ENCODE measurements around the gene PRPF8.
A peak's percentile ranks its signal among the peaks of the same experiment; 100 is the strongest.
"Not testable (repeated sequence)": the region's sequence is repeated elsewhere in the genome, so short reads cannot be mapped to it uniquely, and the experiment has no call there.

Gene PRPF8

DNA sequence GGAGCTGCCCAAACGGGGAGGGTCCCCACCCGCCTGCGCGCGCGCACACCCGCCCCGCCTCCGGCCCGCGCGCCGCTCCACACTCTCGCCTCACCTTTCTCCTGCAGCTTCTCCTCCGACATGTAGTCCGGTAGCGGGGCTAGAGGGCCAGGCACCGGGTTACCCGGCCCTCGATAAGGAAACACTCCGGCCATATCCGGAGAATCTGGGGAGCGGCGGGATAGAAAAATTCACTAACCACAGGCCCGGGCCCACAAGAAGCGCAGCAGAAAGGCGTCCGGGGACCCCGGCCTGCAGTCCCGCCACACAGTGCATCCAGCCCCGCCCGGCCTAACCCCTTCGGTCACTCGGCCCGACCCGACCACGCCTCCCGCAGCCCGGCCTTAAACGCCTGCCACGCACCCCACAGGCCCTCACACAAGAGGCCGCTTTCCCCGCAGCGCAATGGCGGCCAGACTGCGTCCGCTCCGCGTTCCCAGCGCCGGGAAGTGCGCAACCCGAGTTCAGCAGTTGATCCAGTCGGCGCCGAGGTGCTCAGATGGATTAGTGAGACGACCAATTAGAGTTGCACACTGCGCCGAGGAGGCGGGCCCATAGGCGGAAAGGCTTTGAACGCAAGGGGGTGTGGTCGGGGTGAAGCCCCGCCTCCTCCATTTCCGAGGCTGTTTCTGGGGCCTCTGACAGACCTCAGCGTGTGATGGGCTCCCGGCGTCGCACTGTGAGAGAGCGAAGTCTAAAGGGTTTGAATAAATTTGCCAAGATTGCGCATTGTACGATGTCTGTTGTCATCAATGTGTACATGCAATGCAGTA, at the start of gene PRPF8:
Gene PRPF8 (minus strand): TSS at position 490 of the 812 bp plus-strand sequence. CDS start 296 bp downstream, at position 194.
- DNase-seq (ENCODE audit: low read depth, low spot score): peak; percentile 99

DNA sequence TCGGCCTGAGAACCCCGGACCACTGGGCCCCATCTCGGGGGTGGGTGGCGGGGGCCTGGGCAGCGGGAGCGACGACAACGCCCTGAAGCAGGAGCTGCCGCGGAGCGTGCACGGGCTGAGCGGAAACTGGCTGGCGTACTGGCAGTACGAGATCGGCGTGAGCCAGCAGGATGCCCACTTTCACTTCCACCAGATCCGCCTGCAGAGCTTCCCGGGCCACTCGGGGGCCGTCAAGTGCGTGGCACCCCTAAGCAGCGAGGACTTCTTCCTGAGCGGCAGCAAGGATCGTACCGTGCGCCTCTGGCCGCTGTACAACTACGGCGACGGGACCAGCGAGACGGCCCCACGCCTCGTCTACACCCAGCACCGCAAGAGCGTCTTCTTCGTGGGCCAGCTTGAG, 49.1 kb upstream of the PRPF8 start:
- DNase-seq (ENCODE audit: low read depth, low spot score): no peak

DNA sequence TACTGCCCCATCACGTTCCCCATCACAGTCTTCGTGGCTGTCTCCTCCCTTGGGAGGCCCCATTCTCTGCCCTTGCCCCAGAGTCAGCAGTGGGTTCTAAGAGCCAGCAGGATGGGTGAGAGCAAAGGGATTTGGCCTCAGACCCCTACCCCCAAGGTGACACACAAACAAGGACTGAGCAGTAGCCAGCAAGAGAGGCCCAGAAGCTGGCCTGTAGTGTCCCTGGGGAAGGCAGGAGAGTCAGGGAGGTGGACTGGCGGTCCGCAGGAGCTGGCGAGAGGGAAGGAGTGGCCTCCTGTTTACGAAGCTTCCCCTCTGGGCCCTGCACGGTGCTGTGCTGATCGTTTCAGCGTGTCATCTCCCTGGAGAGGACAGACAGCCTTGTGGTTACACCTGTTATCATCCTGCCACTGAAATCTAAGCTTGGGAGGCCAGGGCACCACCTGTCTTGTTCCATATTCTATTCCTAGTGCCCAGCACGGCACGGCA, 48.2 kb upstream of the PRPF8 start:
- no peak for DNase-seq (ENCODE audit: low read depth, low spot score)

DNA sequence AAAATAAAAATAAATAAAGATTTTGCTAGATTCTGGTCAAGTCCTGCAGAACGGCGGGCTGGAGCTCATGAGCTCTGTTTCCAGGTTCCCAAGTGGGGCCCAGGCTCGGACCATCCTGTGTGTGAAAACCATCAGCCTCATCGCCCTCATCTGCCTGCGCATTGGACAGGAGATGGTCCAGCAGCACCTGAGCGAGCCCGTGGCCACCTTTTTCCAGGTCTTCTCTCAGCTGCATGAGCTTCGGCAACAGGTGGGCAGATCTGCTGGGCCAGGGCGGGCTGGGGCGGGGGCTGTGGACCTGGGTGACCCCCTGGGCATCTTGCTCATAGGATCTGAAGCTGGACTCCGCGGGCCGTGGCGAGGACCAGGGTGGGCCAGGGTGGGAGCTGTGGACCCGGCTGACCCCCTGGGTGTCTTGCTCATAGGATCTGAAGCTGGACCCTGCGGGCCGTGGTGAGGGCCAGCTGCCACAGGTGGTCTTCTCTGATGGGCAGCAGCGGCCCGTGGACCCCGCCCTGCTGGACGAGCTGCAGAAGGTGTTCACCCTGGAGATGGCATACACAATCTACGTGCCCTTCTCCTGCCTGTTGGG, 47.7 kb upstream of the PRPF8 start:
- no peak for DNase-seq (ENCODE audit: low read depth, low spot score)

DNA sequence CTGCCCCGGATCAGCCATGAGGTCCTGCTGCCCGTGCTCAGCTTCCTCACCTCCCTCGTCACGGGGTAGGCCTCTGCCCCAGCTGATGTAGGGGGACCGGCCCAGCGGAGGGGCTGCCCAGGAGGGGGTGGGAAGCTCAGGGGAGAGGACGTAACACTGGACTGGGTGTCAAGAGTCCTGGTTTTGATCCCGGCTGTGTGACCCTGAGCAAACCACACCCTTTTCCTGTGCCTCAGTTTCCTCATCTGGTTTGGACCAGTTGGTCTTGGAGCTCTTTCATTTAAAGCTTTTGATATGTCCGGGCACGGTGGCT, 46.5 kb upstream of the PRPF8 start:
- no peak for DNase-seq (ENCODE audit: low read depth, low spot score)

DNA sequence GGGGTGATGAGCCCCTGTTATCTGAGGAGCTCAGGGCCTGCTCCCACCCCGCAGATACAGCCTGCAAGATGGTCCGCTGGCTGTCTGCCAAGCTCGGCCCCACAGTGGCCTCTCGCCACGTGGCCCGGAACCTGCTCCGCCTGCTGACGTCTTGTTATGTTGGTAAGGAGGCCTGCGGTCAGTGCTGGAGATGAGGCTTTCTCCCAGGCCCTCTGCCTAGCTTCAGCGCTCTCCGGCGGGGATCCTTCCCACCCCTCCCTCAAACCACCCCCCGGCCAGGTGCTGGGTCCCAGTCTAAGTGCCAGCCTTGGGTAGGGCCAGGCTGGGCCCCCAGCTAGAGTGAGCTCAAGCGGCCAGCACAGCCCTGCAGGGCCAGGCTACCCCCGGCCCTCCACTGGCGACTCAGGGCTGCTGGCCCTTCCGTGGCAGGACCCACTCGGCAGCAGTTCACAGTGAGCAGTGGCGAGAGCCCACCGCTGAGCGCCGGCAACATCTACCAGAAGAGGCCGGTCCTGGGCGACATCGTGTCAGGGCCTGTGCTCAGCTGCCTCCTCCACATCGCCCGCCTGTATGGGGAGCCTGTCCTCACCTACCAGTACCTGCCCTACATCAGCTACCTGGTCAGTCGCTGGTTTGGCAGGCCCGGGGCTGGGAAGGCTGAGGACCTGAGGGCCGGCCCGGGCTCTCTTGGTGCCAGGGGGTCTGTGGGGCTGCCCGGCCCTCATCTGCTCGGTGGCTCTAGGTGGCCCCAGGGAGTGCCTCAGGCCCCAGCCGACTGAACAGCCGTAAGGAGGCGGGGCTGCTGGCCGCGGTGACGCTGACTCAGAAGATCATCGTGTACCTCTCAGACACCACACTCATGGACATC, 45.9 kb upstream of the PRPF8 start:
- DNase-seq (ENCODE audit: low read depth, low spot score): peak; percentile 64

DNA sequence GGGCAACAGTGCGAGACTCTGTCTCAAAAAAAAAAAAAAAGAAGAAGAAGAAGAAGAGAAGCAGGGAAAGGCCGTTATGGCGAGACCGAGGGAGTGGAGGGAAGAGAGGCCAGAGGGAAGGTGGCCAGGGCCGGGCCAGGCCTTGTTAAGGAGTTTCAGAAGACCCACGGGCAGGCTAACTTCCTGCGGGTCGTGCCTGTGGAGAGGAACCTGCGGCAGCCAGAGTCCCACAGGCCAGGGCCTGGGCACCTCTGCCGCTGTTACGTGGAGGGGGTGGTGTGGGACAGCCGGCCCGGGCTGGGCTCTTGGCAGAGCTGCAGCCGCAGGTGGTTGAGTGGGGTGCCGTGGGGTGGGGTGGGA, 45.3 kb upstream of the PRPF8 start:
- DNase-seq (ENCODE audit: low read depth, low spot score): no peak

DNA sequence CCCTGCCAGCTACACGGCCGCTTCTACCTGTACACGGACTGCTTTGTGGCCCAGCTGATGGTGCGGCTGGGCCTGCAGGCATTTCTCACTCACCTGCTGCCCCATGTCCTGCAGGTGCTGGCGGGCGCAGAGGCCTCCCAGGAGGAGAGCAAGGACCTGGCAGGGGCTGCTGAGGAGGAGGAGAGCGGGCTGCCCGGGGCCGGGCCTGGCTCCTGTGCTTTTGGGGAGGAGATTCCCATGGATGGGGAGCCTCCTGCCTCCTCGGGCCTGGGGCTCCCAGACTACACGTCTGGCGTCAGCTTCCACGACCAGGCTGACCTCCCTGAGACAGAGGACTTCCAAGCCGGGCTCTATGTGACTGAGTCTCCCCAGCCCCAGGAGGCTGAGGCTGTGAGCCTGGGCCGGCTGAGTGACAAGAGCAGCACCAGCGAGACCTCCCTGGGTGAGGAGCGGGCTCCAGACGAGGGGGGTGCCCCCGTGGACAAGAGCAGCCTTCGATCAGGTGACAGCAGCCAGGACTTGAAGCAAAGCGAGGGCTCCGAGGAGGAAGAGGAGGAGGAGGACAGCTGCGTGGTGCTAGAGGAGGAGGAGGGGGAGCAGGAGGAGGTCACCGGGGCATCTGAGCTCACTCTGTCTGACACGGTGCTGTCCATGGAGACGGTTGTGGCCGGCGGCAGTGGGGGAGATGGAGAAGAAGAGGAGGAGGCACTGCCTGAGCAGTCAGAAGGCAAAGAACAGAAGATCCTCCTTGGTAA, 43.4 kb upstream of the PRPF8 start:
- no peak for DNase-seq (ENCODE audit: low read depth, low spot score)

DNA sequence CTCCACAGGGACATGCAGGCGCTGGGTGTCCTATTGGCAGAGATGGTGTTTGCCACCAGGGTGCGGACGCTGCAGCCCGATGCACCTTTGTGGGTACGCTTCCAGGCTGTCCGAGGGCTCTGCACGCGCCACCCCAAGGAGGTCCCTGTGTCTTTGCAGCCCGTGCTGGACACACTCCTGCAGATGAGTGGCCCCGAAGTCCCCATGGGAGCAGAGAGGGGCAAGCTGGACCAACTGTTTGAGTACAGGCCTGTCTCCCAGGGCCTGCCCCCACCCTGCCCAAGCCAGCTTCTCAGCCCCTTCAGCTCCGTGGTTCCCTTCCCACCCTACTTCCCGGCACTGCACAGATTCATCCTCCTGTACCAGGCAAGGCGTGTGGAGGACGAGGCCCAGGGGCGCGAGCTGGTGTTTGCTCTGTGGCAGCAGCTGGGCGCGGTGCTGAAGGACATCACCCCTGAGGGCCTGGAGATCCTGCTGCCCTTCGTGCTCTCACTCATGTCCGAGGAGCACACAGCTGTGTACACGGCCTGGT, 42.7 kb upstream of the PRPF8 start:
- no peak for DNase-seq (ENCODE audit: low read depth, low spot score)

DNA sequence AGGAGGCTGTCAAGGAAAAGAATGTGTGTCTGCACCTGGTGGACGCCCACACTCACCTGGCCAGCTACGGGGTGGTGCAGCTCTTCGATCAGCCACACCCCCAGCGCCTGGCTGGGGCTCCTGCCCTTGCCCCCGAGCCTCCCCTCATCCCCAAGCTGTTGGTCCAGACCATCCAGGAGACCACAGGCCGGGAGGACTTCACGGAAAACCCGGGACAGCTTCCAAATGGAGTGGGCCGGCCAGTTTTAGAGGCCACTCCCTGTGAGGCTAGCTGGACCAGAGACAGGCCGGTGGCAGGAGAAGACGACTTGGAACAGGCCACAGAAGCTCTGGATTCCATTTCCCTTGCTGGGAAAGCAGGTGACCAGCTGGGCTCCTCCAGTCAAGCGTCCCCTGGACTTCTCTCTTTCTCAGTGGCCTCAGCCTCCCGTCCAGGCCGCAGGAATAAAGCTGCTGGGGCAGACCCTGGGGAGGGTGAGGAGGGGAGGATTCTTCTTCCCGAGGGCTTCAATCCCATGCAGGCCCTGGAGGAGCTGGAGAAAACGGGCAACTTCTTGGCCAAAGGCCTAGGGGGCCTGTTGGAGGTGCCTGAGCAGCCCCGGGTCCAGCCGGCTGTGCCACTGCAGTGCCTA, 42.1 kb upstream of the PRPF8 start:
- no peak for DNase-seq (ENCODE audit: low read depth, low spot score)

DNA sequence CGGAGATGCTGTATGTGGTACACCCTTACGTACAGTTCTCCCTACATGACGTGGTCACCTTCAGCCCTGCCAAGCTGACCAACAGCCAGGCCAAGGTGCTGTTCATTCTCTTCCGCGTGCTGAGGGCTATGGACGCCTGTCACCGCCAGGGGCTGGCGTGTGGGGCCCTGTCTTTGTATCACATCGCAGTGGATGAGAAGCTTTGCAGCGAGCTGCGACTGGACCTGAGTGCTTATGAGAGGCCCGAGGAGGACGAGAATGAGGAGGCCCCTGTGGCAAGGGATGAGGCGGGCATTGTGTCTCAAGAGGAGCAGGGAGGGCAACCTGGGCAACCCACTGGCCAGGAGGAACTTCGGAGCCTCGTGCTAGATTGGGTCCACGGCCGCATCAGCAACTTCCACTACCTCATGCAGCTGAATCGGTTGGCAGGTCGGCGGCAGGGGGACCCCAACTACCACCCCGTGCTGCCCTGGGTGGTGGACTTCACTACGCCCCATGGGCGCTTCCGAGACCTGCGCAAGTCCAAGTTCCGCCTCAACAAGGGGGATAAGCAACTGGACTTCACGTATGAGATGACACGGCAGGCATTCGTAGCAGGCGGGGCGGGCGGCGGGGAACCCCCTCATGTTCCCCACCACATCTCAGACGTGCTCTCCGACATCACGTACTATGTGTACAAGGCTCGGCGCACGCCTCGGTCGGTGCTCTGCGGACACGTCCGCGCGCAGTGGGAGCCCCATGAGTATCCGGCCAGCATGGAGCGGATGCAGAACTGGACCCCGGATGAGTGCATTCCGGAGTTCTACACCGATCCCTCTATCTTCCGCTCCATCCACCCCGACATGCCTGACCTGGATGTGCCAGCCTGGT, 41.2 kb upstream of the PRPF8 start:
- DNase-seq (ENCODE audit: low read depth, low spot score): no peak

DNA sequence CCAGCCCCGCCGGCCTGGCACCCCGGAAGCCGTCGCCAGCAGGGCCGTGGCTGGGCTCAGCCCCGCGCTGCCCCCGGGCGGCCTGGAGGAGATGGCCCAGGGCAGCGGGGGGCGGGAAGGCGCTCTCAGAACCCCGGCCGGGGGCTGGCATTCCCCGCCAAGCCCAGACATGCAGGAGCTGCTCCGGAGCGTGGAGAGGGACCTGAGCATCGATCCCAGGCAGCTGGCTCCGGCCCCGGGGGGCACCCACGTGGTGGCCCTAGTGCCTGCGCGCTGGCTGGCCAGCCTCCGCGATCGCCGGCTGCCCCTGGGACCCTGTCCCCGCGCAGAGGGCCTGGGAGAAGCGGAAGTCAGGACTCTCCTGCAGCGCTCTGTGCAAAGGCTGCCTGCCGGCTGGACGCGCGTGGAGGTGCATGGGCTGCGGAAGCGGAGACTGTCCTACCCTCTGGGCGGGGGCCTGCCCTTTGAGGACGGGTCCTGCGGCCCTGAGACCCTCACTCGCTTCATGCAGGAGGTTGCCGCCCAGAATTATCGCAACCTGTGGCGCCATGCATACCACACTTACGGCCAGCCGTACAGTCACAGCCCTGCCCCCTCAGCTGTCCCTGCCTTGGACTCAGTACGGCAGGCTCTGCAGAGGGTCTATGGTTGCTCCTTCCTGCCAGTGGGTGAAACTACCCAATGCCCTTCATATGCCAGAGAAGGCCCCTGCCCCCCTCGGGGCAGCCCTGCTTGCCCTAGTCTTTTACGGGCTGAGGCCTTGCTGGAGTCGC, 40.4 kb upstream of the PRPF8 start:
- DNase-seq (ENCODE audit: low read depth, low spot score): no peak

DNA sequence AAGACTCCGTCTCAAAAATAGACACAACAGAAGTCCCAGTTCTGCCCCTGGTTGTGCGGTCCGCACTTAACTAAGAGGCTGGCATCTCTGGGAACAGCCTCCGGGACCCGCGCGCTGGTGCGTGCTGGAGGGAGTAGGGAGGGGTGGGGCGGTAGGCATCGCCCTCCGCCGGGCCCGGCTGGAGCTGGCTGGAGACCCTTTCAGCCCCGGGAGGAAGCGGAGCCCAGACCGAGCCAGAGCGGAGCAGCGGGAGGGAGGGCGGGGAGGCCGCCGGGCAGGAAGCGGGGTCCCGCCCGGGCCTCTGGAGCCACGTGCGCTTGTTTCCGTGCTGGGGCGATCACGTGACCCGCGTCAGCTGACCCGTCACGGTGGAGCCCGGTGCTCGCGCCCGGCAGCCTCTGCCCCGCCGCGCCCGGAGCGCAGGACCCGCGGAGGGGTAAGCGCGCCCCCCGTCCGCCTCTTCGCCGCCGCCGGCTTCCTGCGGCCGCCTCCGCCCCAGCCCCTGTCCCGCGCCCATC, 39.7 kb upstream of the PRPF8 start, which contains the start of gene WDR81:
Gene WDR81 (plus strand): TSS at position 354 of the 518 bp plus-strand sequence. CDS start 256 bp downstream, outside the sequence.
- DNase-seq (ENCODE audit: low read depth, low spot score): peak; percentile 92

DNA sequence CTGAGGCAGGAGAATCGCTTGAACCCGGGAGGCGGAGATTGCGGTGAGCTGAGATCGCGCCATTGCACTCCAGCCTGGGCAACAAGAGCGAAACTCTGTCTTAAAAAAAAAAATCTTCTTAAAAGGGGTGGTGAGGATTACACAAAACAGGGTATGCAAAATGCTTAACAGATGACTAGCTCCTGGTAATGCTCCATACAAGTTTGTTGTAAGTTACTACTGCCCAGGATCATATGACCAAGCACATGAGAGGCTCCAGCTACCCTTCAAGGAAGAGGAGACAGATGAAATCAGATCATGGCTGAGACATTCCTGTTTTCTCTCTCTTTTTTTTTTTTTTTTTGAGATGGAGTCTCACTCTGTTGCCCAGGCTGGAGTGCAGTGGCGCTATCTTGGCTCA, 37.4 kb upstream of the PRPF8 start:
- not testable (repeated sequence) for DNase-seq (ENCODE audit: low read depth, low spot score)

DNA sequence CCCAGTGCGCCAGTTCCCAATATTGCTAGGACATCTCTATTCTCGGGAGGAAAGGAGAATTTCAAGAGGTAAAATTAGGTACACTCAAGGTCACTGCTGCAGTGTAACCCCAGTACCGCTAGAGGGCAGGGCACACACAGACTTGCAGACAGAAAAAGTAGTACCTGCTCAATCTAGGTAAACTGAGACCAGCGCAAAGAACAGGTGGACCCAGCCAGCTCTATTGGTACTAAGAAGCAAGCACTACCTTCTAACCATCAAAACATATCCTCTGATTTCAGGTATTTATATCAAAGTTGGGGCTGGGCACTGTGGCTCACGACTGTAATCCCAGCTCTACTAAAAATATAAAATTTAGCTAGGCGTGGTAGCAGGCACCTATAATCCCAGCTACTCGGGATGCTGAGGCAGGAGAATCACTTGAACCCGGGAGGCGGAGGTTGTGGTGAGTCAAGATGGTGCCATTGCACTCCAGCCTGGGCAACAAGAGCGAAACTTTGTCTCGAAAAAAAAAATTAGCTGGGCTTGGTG, 36.3 kb upstream of the PRPF8 start:
- peak; percentile 65 for DNase-seq (ENCODE audit: low read depth, low spot score)

DNA sequence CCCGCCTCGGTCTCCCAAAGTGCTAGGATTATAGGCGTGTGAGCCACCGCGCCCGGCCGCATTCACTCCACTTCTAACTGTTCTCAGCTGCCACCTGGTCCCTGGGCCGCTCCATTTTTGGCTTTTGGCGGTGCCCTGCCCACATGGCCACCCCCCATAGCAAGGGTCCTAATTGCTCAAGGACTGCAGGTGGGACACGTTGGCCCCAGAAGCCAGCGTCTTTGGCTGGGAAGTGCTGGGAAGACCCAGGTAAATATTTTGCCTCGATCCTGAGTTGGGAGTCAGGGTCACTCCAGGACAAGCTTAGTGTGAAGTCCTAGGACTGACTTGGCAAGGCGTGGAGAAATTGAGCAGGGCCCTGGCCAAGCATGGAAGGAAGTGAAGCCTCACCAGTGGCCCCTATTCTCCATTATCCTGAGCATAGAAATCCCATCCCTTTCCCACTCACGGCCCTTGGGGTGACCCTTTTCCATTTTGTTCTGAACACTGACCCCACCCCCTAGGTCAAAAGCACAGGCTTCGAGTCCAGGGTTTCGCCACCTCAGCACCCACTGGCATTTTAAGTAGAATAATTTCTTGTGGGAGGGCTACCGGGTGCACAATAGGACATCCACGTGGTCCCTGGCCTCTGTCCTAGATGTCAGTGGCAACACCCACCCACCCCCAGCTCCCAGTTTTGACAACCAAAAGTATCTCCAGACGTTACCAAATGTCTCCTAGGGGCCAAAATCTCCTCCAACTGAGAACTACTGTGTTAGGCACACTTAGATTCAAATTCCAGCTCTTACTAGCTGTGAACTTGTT, 33.9 kb upstream of the PRPF8 start:
- no peak for DNase-seq (ENCODE audit: low read depth, low spot score)

DNA sequence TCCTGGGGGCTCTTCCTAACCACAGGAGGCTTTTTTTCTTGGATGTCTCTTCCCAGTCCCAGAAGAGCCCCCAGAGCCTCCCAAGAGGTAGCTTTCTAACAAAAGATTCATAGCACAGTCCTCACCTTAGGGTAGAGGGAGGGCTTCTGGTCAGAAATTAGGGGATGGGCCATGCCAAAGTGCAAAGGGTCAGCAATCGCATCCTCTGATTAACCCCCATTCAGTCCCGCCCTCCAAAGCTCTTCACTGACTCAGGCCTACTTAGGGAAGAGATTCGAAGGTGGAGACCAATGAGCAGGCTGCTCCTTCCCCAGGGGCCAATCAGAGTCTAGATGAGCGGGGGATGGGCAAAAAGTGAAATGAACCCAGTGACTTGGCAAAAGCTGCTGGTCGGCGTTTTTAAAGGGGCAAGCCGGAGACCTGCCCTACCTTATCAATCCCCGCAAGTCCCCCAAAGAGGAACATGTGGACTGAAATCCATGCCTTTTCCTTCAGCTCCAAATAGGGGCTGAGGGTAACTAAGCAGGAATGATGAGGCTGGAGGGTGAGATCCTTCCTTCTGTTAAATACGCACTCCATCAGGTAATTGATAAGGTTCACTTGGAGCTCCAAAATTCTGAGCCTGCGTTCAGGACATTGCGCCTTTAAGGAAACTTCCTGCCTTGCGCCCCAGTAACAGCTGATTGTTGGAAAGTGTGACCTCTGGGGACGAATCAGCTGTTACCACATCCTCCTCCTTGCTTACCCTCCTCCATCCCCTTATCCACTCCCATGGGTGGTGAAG, 32.4 kb upstream of the PRPF8 start:
- peak; percentile 98 for DNase-seq (ENCODE audit: low read depth, low spot score)

All from astrocyte of the hippocampus (primary cell).